ENCODE results near the gene BMP8B.
"Not testable (repeated sequence)": the region's sequence is repeated elsewhere in the genome, so short reads cannot be mapped to it uniquely, and the experiment has no call there.

DNA sequence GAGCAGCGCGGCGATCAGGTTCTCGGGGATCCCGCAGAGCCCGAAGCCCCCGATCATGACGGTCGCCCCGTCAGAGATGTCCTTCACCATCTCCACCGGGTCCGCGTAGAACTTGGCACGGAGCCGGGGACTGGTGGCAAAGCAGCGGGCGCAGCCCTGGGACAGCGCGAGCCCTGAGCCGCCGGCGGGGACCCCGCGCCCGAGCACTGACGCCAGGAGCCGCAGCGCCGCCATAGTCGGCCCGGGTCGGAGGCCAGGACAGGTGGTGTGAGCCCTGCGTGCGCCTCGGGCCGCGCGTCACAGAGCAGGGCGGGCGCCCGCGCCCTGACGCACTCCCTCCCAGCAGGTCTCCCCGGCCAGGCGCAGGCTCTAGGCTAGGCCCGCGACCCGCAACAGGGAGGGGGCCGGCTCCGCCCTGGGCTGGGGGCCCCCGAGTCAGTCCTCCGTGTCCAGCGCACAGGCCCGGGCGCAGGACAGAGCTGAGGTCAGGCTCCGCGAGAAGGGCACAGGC, 17.6 kb downstream of the BMP8B start, which contains the start of gene OXCT2:
- not testable (repeated sequence) for TF ChIP-seq CTCF (IDR thresholded peaks at IDR 0.05); ZFX (IDR thresholded peaks at IDR 0.05; ENCODE audit: borderline replicate concordance)

Data from 22Rv1 (cell line).